GM19395 (cell line): ENCODE results near the gene MRPS11.
"Not testable (repeated sequence)": the region's sequence is repeated elsewhere in the genome, so short reads cannot be mapped to it uniquely, and the experiment has no call there.

Experiments used
- ATAC-seq: cut with Tn5 transposase; IDR thresholded peaks from one replicate; pipeline ENCODE4 v1.9.1; 2021; ENCODE audit warnings: mild to moderate bottlenecking, moderate library complexity; ENCODE audit not compliant: unreplicated experiment

MRPS11 gene

GRCh38 chr15:88454867-88455810 lies 12.4 kb upstream of the MRPS11 start:
- ATAC-seq, result peak; percentile 95

- ATAC-seq, result no peak
These were observed 10.8 kb upstream of the MRPS11 start for GRCh38 chr15:88456733-88457132.

- ATAC-seq, result no peak
These were observed 3.5 kb upstream of the MRPS11 start for GRCh38 chr15:88463870-88464532.

- no peak for ATAC-seq
These were observed 1.8 kb upstream of the MRPS11 start for GRCh38 chr15:88465633-88466224.

- no peak for ATAC-seq
These were observed 524 bp downstream of the MRPS11 start for GRCh38 chr15:88467935-88468528.

- not testable (repeated sequence) for ATAC-seq
These were observed 1.2 kb downstream of the MRPS11 start for GRCh38 chr15:88468721-88469120.

- no peak for ATAC-seq
These were observed 1.8 kb downstream of the MRPS11 start for GRCh38 chr15:88469321-88469720.

GRCh38 chr15:88470625-88471372 lies 3.3 kb downstream of the MRPS11 start:
- ATAC-seq, result no peak

GRCh38 chr15:88472225-88472624 lies 4.7 kb downstream of the MRPS11 start:
- no peak for ATAC-seq

- not testable (repeated sequence) for ATAC-seq
These were observed 6.3 kb downstream of the MRPS11 start for GRCh38 chr15:88473661-88474293.

- ATAC-seq, result peak; percentile 50
These were observed 9.1 kb downstream of the MRPS11 start for GRCh38 chr15:88476635-88477060.

- no peak for ATAC-seq
These were observed 9.6 kb downstream of the MRPS11 start for GRCh38 chr15:88477126-88477525.

- ATAC-seq, result no peak
These were observed 10.4 kb downstream of the MRPS11 start for GRCh38 chr15:88477904-88478303.

GRCh38 chr15:88479169-88479568 lies 11.7 kb downstream of the MRPS11 start:
- ATAC-seq, result no peak

GRCh38 chr15:88480981-88481380 lies 13.5 kb downstream of the MRPS11 start:
- no peak for ATAC-seq

GRCh38 chr15:88482263-88482662 lies 14.8 kb downstream of the MRPS11 start:
- no peak for ATAC-seq

- no peak for ATAC-seq
These were observed 17.3 kb downstream of the MRPS11 start for GRCh38 chr15:88484682-88485331.

- ATAC-seq, result no peak
These were observed 19.8 kb downstream of the MRPS11 start for GRCh38 chr15:88487178-88487795.
